Measurements from ENCODE around the gene RBMS2.
"Not testable (repeated sequence)": the region's sequence is repeated elsewhere in the genome, so short reads cannot be mapped to it uniquely, and the experiment has no call there.

The RBMS2 gene

DNA sequence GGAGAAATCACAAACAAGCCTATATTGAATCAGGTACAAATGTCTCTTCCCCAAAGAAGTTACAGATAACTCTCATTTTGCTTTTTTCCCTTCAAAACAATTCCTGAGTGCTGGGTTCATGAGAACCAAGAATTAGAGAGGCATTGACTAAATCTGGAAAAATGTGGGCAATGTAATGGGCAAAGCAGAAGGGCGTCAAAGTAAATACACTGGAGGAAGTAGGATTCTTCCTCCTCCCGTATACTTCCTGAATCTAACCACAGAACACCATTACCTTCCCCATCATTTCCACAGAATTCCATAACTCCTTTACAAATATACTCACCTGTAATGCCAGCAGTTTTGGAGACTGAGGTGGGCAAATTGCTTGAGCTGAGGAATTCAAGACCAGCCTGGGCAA, 3.0 kb upstream of the RBMS2 start:
- no peak for DNase-seq

DNA sequence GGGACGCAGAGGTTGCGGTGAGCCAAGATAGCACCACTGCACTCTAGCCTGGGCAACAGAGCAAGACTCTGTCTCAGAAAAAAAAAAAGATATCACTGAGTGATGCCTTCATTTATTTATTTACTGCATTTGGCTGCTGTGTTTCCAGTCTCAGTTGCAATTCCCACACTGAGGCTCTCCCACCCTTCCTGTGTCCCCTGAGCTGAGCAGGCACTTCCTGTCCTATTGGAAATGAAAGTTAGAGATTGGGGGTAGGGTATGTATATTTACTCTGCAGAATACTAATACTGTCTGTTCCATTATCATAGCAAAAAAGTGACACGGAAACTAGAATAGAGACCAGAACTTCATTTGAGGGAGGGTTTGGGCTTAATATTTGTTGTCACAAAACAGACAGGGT, 1.6 kb upstream of the RBMS2 start:
- DNase-seq: no peak

DNA sequence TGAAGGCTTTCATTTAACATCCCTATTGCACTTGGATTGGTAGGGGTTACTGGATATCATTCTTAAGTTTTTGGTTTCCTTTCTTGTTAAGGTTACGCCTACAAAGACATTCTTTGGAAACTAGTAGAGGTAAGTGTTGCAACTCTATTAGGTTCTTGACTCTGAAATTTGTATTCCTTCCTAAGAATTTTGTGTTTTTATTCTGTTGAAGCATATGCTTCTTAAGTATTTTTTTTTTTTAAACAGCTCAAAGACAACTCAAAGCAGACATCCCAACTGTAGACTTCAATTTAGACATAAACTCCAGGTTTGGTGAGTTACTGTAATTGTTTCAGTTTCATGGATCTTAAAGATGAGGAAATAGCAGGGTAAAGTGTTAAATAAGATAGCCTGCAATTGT, 1.1 kb upstream of the RBMS2 start:
- no peak for DNase-seq

DNA sequence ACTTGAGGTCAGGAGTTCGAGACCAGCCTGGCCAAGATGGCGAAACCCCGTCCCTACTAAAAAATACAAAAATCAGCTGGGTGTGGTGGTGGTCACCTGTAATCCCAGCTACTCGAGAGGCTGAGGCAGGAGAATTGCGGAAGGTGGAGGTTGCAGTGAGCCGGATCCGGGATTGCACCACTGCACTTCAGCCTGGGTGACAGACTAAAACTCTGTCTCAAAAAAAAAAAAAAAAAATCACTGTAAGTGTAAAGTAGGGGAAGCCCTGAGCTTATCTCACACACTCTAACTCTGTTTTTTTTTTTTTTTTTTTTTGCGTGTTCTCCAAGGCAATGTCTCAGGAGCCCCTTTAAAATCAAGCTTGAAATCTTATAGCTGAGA, 421 bp upstream of the RBMS2 start:
- no peak for DNase-seq

DNA sequence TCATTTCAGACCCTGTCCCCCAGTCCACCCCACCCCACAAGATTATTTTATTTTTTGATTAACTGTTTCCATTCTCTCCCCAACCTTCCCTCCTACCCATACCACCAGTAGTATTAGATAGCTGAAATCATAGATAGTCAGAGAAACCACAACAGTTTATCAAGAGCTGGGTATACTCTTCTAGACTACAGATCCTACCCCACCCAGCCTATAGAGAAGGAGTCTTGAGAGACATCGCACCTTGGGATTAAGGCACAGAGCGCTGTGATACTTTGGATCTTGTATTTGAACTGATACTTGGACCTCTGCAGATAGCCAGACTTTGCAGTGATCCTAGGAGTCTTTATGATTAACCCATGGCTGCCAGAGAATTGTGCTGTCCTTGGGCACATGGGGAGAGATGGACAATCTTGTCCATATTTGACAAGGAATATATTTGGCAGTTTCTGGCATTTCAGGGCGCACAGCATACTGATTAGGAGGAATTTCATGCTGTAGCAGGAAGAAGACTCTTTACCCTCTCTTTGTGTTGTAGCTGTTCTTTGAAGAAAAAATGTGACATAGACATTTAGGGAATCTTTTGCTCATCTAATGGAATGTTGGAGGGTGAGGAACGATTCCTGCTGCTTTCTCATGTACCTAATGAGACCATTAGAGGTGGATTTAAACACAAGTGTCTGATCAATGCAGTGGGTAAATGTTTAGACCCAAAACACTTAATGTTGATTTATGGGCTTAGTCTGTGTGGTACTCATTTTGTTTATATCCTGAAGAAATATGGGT, 982 bp downstream of the RBMS2 start:
- DNase-seq: no peak

DNA sequence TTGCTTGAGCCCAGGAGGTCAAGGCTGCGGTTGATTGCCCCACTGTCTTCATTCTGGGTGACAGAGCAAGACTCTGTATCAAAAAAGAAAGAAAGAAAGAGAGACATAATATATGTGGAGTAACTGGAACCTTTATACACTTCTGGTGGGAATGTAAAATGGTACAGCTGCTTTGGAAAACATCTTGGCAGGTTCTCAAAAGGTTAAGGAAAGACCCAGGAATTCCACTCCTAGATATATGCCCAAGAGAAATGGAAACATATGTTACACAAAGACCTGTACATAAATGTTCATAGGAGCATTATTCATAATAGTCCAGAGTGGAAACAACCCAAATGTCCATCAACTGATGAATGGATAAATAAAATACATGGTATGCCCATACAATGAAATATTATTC, 7.2 kb downstream of the RBMS2 start:
- no peak for DNase-seq

DNA sequence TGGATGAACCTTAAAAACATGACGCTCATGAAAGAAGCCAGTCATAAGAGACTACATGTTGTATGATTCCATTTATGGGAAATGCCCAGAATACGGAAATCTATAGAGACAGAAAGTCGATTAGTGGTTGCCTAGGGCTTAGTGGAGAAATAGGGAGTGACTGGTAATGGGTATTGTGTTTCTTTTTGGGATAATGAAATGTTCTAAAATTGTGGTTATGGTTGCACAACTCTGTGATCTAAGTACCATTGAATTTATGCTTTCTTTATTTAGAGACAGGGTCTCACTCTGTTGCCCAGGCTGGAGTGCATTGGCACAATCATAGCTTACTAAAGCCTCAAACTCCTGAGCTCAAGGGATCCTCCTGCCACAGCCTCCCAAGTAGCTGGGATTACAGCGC, 8.0 kb downstream of the RBMS2 start:
- DNase-seq: no peak

DNA sequence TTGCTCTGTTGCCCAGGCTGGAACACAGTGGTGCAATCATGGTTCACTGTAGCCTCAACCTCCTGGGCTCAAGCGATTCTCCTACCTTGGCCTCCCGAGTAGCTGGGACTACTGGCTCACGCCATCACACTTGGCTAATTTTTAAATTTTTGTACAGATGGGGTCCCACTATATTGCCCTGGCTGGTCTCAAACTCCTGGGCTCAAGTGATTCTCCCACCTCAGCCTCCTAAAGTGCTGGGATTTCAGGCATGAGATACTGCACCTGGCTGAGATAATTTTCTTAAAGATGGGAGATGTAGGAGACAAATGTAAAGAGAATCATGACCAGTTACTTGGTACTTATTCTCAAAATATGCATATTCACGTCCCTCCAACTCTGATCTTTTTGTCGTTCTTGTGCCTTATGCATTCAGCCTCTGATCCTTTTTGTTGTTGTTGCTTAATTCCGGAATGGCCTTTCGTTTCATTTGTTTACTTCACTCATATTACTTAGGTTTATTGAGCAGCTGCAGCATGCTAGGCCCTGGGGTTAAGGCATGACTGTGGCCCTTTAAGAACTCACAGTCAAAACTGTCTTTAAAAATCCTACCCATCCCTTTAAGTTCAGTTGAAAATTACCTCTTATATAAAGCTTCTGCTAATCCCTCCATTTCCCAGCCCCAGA, 8.9 kb downstream of the RBMS2 start:
- no peak for DNase-seq

DNA sequence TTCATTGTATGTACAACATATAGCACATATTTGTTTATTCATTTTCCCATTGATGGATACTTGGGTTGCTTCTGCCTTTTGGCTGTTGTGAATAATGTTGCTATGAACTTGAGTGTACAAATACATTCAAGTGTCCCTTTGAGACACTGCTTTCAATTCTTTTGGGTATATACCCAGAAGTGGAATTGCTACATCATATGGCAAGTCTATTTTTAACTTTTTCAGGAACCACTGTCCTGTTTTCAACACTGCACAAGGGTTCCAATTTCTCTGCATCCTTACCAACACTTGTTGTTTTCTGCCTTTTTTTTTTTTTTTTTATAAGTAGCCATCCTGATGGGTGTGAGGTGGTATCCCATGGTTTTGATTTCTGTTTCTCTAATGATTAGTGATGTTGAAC, 15.9 kb downstream of the RBMS2 start:
- no peak for DNase-seq

DNA sequence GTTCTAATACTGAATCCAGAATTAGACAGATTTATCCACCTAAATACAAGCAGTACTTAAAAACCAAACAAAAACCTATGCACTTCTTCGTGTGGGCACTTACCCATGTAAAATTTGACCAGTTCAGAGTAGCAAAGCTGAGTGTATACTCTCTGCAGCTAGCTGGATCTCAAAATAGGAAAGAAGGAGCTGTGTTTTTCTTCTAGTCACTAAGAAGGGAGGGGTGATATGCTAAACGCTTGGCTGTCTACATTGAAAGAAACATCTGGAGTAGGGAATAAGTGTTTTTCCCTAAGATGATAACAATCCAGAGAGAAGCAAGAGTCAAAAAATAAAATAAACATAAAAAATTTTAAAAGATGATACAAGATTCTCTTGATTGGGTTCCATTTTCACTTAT, 20.0 kb downstream of the RBMS2 start:
- DNase-seq: no peak

DNA sequence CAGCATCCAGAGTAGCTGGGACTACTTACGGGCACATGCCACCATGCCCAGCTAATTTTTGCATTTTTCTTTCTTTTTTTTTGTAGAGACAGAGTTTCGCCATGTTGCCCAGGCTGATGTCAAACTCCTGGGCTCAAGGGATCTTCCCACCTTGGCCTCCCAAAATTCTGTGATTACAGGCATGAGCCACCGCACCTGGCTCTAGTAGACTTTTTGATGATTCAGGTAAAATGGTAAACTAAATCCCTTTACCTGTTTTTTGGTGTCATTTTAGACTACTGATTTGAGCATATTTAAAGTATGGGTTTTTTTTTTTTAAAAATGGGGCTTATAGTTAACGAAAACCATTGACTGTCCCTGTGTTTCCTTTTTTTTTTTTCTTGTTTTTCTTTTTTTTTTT, 20.5 kb downstream of the RBMS2 start:
- DNase-seq: no peak

DNA sequence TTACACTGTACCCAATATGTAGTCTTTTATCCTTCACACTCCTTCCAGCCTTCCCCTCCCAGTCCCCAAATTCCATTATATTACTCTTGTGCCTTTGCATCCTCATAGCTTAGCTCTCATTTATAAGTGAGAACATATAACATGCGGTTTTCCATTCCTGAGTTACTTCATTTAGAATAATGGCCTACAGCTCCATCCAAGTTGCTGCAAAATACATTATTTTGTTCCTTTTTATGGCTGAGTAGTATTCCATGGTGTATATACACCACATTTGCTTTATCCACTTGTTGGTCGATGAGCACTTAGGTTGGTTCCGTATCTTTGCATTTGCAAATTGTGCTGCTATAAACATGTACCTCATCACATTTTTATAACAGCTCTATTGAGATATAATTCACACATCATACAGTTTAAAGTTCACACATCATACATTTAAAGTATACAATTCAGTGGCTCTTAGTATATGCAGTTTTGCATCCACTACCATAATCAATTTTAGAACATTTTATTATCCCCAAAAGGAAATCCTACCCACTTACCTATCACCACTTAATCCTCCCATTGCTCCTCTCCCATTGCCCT, 23.5 kb downstream of the RBMS2 start:
- DNase-seq: no peak

DNA sequence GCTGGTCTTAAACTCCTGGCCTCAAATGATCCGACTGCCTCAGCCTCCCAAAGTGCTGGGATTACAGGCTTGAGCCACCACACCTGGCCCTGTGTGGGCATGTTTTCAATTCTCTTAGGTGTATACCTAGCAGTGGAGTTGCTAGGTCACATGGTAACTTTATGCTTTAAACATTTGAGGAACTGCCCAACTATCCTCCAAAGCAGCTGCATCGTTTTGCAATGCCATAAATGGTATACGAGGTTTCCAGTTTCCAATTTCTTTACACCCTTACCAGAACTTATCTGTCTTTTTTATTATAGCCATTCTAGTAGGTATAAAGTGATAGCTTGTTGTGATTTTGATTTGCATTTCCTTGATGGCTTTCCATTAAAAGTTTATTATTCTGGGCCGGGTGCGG, 25.1 kb downstream of the RBMS2 start:
- DNase-seq: no peak

DNA sequence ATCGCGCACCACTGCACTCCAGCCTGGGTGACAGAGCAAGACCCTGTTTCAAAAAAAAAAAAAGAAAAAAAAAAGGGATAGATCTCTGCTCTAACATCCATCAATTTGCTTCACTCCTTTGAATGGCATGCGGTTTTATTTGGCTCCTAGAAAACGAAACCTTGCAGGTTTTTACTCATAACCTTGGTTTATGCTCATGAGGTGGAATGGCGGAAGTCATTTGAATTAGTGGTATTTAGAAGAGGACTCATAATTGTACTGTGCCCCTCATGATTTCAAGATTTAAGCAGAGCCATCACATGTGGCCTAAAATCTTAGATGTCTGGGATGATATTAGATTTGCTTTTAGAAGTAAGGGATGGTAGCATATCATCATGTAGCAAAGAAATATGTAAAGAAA, 29.4 kb downstream of the RBMS2 start:
- DNase-seq: no peak

DNA sequence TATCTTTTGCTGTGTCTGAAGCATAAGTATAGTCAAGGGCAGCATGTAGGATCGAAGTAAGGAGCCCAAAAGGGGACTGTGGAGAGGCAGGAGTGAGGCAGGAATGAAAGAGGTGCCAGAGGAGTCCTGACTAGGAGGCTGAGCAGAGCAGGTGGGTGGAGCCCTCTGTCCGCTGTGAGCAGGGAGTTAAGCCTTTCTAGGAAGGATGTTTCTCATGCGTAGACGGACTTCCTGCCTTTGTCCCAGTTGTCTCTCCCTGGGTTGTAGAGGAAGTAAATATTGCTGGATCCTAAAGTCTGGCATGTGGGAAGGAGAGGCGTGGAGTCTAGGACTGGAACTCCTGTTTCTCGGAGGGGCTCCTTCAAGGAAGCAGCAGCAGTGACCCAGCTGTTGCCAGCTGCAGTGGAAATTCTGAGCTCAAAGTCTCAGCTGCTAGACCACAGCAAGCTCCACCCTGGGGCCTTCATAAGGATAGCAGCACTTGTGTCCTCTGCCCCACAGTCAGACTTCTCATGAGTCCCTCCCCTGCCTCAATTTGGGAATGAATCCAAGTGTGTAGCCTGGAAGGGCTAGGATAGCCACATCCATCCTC, 44.0 kb downstream of the RBMS2 start:
- no peak for DNase-seq

DNA sequence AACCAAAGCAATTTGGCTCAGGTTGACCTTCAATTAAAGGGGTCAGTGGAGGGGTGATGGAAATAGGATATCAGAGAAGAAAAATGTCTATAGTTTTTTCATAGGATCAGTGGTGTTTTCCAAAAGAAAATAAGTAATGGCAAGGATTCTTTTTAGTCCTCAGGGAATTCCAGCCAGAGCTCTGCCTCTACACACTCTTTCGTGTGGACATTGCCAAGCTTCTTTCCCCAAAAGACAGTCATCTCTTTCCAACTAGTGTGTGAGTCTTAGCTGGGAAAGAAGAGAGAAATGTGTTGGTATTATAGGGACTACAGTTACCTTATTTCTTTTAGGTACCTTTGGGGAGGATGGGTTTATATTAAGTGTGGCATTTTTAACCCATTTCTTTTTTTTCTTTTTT, 46.5 kb downstream of the RBMS2 start:
- DNase-seq: no peak

DNA sequence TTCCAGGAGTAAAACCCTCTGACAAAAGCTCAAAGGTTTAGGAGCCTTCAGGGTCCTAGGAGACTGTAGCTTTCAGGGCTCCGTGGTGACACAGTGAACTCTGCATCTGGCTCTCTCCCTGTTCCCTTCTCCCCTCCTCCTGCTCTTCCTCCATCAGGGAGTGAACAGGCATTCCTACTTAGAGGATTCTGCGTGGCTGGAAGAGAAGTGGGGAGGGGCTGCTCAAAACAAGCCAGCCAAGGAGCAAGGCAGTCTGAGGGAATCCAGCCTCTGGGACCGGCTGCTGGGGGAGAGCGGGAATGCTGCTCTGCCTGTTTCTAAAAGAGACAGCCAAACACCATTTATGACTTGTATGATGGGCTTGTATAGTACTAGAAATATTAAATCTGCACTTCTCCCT, 49.5 kb downstream of the RBMS2 start:
- DNase-seq: no peak

DNA sequence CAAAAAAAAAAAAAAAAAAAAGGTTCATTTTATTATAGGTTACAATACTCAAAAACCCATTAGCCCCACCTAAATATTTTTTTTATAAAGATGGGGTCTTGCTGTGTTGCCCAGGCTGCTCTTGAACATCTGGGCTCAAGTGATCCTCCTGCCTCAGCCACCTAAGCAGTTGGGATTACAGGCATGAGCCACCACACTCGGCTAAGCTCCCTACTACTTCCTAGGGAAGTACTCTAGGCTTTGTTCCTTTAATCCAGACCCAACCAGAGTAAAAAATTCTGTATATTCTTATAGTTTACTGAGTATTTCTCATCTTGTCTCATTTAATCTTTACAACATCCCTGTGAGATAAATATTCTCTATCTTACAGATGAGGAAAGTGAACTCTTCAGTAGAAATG, 50.7 kb downstream of the RBMS2 start:
- DNase-seq: no peak

DNA sequence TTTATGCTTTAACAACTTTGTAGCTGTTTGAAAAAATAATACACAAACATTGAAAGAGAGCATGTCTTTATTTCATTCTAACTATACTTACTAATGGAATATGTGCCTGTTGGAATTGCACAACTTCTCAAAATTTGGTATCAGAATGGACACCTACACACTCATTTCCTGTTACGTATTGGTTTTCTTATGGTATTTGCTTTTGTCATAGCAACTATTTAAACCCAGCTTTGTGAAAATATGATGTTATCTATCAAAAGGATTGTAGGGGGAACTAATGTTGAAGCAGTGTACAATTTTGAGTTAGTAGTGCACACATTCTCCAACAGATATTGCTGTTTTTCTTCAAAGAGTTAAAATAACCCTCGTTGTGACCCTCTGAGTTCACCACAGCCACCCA, 52.6 kb downstream of the RBMS2 start:
- DNase-seq: no peak

DNA sequence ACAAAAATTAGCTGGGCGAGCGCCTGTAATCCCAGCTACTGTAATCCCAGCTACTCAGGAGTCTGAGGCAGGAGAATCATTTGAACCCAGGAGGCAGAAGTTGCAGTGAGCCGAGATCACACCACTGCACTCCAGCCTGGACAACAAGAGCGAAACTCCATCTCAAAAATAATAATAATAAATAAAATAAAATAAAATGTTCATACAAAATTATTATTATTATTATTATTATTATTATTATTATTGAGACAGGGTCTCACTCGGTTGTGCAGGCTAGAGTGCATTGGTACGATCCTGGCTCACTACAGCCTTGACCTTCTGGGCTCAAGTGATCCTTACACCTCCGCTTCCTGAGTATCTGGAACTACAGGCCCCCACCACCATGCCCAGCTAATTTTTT, 55.6 kb downstream of the RBMS2 start:
- not testable (repeated sequence) for DNase-seq

DNA sequence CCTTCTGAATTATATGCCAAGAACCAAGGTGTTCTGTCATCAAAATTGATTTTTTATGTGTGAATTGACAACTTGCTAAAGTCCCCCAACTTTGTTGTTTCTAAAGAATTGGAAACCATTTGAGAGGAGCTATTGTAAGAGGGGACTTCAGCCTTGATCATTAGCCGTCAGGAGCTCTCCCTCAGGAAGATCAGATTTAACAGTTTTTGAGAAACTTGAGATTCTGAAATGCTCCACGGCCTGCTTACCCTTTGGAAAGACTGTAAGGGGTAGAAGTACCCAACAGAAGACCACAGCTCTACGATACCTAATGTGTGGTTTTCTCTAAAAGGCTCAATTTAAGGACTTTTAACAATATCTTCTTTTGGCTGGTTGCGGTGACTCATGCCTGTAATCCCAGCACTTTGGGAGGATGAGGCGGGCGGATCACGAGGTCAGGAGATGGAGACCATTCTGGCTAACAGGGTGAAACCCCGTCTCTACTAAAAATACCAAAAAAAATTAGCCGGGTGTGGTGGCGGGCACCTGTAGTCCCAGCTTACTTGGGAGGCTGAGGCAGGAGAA, 57.4 kb downstream of the RBMS2 start:
- DNase-seq: no peak

DNA sequence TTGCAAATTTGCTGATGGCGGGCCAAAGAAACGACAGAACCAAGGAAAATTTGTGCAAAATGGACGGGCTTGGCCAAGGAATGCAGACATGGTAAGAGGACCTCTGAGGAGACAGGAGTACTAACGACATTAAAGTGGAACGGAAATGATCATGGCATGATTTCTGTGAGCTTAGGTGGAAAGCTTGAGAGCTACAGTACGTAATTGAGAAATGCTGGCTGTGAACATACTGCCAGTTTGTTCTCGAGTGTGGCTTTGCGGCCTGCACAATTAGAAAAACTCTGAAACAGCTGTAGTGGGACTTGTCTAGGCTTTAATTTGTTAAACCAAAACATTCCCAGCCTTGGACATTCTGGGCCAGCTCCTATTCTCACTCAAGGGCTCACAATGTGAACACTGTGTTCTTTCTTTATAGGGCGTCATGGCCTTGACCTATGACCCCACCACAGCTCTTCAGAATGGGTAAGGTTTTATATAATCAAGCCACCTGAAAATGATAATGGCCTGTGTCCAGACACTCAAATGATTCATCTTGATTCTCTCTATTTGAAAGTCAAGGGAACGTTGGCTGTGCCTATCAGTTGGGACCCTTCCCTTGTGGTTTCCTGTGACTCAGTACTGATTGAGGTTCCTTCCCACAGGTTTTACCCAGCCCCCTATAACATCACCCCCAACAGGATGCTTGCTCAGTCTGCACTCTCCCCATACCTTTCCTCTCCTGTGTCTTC, 60.0 kb downstream of the RBMS2 start:
- DNase-seq: no peak

DNA sequence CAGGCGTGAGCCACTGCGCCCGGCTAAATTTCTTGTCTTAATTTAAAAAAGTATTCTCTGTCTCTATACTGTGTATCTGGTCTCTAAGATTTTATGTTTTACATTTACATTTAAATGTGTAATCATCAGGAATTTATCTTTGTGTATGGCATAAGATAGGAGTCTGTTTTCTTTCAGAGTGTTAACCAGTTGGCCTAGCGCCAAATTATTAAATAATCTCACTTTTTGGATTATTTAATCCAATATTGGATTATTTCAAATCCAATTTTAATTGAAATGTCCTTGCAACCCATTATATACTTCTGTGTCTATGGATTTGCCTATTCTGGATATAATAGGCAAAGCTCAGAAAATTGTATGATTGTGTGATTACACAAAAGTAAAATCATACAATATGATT, 63.5 kb downstream of the RBMS2 start:
- DNase-seq: no peak
